ENCODE results near the gene HERC2. TPM values are rescaled to one million over a fixed set of nuclear protein-coding genes. Genes with fewer than 3 reads are reported as not detected.

HERC2 gene
- total RNA-seq, 4 donors from 2014 or later = 59.3 to 88.1 (median 71.0) TPM

DNA sequence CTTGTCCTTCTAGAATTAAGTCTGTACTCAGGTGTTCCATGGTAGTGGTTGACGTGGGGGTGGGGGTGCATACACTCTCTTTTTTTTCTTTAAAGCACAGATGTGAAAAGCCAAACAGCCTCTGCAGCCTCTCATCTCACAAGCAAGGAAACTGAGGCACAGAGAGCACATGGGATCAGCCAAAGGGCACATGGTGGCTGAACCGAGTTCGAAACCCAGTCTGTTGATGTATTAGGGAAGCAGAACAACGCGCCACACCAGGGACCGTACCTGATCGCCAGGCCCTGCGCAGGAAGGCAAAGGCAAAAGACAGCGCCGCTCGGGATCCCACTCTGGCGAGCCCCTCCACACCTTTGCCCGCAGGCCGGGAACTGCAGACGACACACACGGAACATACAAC lies 47.3 kb downstream of the HERC2 start:
- WGBS, 2 donors = 96 to 98% methylated on average over 16 of the region's 16 CpGs
- no peak overlapping the region for H3K4me3 ChIP-seq (replicated peaks in 1 of 3)
- intact Hi-C loops (cut with DNase I) = no loop called here
- no peak overlapping the region for H3K27ac ChIP-seq
- H3K27me3 ChIP-seq = no peaks in the 10 kb centered on the region
- no peak for DNase-seq
- TF ChIP-seq, protein P1, sequence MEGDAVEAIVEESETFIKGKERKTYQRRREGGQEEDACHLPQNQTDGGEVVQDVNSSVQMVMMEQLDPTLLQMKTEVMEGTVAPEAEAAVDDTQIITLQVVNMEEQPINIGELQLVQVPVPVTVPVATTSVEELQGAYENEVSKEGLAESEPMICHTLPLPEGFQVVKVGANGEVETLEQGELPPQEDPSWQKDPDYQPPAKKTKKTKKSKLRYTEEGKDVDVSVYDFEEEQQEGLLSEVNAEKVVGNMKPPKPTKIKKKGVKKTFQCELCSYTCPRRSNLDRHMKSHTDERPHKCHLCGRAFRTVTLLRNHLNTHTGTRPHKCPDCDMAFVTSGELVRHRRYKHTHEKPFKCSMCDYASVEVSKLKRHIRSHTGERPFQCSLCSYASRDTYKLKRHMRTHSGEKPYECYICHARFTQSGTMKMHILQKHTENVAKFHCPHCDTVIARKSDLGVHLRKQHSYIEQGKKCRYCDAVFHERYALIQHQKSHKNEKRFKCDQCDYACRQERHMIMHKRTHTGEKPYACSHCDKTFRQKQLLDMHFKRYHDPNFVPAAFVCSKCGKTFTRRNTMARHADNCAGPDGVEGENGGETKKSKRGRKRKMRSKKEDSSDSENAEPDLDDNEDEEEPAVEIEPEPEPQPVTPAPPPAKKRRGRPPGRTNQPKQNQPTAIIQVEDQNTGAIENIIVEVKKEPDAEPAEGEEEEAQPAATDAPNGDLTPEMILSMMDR (IDR thresholded peaks at IDR 0.05) = no peak
- TF ChIP-seq POLR2A (IDR thresholded peaks at IDR 0.05) = no peak
- peaks cover 0 to 12% of the 10 kb centered on the region in 2 donors for H3K36me3 ChIP-seq
- peaks cover 3 to 13% of the 10 kb centered on the region in 2 donors for H3K4me1 ChIP-seq
- no peaks in the 10 kb centered on the region for H3K9me3 ChIP-seq

DNA sequence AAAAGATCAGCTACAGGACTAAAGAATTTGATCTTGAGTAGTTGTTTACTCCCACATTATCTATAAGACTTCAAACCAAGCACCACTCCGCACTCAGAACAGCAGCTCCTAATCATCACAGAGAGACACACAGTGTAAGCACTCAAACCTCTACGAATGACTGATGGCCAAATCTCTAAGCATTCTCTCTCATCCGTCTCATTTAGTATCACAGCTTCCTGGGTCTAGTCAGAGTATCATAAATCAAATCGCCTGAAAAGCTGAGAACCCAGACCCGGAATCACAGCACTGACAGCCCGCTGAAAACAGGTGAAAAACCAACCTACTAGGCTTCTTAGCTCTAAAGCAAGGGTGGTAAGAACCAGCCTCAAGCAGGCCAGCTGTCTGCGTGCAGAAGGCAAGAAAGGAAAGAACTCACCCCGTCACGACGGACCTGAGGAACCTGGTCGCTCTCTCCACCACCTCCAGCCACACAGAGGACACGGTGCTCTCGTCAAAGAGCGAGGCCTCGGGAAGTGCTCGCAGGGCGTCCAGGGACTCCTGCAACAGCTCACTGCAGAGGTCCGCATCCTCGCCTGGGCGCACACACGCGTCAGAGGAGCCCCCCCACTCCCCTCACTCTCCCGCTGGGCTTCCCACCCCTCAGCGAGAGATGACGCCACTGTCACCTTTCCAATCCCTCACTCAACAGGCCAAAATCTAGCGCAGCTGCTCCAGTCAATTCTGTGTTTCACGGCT lies 47.9 kb downstream of the HERC2 start:
- no peaks in the 10 kb centered on the region for H3K9me3 ChIP-seq
- H3K4me1 ChIP-seq = peaks cover 3 to 13% of the 10 kb centered on the region in 2 donors
- no peaks in the 10 kb centered on the region for H3K27me3 ChIP-seq
- DNase-seq = no peak
- intact Hi-C loops (cut with DNase I) = no loop called here
- peaks cover 2 to 17% of the 10 kb centered on the region in 2 donors for H3K36me3 ChIP-seq
- TF ChIP-seq POLR2A (IDR thresholded peaks at IDR 0.05) = no peak
- no peak overlapping the region for H3K27ac ChIP-seq
- H3K4me3 ChIP-seq (replicated peaks in 1 of 3) = no peak overlapping the region
- 94 to 96% methylated on average over 27 of the region's 27 CpGs for WGBS, 2 donors

DNA sequence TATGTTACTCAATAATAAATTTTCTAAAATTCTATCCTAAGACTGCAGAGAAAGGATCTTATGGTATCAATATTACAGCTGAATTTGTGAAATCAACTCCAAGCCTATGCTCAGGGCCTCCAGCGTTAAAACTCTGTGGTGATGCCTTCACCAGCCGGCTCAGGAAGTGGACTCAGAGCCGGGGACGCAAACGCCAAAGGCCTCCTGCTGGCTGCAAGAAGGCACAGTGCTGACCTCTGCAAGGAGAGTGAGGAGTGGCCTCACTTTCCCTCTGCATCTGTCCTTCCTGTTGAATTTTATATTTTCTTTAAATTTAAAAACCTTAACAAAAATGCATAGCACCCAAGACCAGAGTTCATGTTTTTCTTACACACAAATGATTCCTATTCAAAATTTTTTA lies 48.5 kb downstream of the HERC2 start:
- Histone ChIP-seq H3K27me3 (no peaks in the 10 kb centered on the region), H3K4me3 (replicated peaks in 1 of 3) (no peak overlapping the region), H3K4me1 (peaks cover 3 to 13% of the 10 kb centered on the region in 2 donors), H3K9me3 (no peaks in the 10 kb centered on the region), H3K36me3 (peaks cover 8 to 23% of the 10 kb centered on the region in 2 donors), H3K27ac (no peak overlapping the region)
- intact Hi-C loops (cut with DNase I) = no loop called here
- WGBS, 2 donors = 68 to 77% methylated on average over 5 of the region's 5 CpGs
- no peak for DNase-seq
- no peak for TF ChIP-seq POLR2A (IDR thresholded peaks at IDR 0.05)
- TF ChIP-seq, protein P1 (IDR thresholded peaks at IDR 0.05) = no peak

DNA sequence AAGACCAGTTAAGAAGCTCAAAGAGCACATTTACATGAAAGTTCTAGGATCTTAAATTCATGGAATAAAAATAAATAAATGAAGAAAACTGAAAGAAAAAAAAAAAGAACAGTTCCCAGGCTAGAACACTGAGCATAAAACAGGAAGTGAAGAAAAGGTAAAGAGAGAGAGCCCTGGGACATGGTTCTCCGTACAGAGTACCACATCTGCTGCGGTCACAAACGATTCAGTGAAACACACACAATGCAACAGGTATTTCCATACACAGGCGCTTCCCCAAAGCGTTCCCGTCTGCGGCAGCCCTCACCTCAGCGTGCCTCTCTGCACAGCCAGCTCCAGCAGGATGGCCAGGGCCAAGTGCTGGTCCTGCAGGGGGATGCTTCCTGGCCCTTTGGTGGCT lies 49.4 kb downstream of the HERC2 start:
- Histone ChIP-seq H3K9me3 (no peaks in the 10 kb centered on the region), H3K36me3 (peaks cover 17 to 31% of the 10 kb centered on the region in 2 donors), H3K27ac (peak overlapping the region in 1 of 3 donors; percentile 27), H3K27me3 (no peaks in the 10 kb centered on the region), H3K4me1 (peaks cover 3 to 13% of the 10 kb centered on the region in 2 donors), H3K4me3 (replicated peaks in 1 of 3) (no peak overlapping the region)
- TF ChIP-seq, protein P1 (IDR thresholded peaks at IDR 0.05) = no peak
- TF ChIP-seq POLR2A (IDR thresholded peaks at IDR 0.05) = no peak
- 95% methylated on average over 8 of the region's 8 CpGs for WGBS, 2 donors
- intact Hi-C loops (cut with DNase I) = no loop called here
- DNase-seq = no peak

DNA sequence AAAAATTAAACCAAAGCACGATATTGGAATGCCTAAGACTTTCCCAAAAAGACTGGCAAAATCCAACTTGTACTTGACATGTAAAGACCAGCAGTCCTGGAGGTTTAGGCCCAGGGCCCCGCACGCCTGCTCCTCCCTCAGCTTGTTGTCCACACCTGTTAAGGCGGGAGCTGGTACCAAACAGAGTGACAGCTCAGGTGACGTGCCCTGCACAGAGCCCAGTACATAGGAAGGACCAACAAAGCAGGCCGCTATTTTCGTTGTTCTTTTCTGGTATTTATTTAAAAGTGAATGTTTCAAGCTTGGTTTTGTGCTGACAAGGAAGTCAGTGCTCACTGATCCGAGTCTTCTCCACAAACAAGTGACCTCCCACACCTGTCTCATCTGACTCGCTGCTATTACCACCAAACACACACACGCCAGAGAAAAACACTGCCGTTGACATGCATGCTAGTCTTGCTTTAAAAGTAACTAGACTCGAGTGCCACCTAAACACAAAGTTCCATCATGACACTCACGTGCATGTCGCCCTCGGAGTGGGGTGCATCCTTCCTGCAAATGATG lies 50.2 kb downstream of the HERC2 start:
- DNase-seq = peak; percentile 47 to 58
- Histone ChIP-seq H3K4me3 (replicated peaks in 1 of 3) (no peak overlapping the region), H3K27ac (peak overlapping the region; percentile 27 to 75 (median 50)), H3K4me1 (peaks cover 3 to 13% of the 10 kb centered on the region in 2 donors), H3K27me3 (no peaks in the 10 kb centered on the region), H3K9me3 (no peaks in the 10 kb centered on the region), H3K36me3 (peaks cover 23 to 37% of the 10 kb centered on the region in 2 donors)
- 61 to 63% methylated on average over 15 of the region's 15 CpGs for WGBS, 2 donors
- TF ChIP-seq, protein P1 (IDR thresholded peaks at IDR 0.05) = no peak
- no peak for TF ChIP-seq POLR2A (IDR thresholded peaks at IDR 0.05)
- intact Hi-C loops (cut with DNase I) = no loop called here
